A172 (cell line): ENCODE measurements around the gene RELL2. TPM values are rescaled to one million over a fixed set of nuclear protein-coding genes. Genes with fewer than 3 reads are reported as not detected.

ENCODE experiments used
- DNase-seq: peaks from one replicate; pipeline ENCODE4 v3.0.0-alpha.2; 2015; ENCODE audit warnings: low spot score
- total RNA-seq: library from RNA; depleted of rRNA; stranded (reverse); fragments of >200 nt; shearing (Covaris generic); gene quantifications from 2 replicates; pipeline ENCODE4 v1.2.3, GENCODE V29; 2014; rRNA removed

Gene RELL2
- total RNA-seq, 1 experiment from 2014 or later = 6.9 TPM

GRCh38 chr5:141677415-141677814, 40.6 kb downstream of the RELL2 start:
- DNase-seq = no peak

DNA sequence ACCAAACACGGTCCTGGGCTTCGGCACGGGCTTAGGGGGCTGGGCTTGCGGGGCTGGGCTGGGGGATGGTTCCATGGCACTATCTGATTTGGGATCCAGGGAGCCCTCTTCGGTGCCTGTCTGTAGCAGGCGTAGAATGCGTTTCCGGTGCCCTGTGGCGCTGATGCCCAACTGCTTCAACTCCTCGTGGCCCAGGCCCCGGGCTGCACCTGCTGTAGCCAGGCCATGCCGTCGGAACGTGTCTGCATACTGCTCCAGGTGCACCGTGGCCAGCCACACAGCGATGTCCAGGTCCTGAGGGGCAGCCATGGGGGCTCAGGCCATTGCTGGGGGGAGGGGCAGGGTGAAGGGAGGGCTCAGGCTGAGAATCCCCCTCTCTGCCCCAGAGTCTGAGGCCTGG, 43.4 kb downstream of the RELL2 start:
- DNase-seq = no peak

DNA sequence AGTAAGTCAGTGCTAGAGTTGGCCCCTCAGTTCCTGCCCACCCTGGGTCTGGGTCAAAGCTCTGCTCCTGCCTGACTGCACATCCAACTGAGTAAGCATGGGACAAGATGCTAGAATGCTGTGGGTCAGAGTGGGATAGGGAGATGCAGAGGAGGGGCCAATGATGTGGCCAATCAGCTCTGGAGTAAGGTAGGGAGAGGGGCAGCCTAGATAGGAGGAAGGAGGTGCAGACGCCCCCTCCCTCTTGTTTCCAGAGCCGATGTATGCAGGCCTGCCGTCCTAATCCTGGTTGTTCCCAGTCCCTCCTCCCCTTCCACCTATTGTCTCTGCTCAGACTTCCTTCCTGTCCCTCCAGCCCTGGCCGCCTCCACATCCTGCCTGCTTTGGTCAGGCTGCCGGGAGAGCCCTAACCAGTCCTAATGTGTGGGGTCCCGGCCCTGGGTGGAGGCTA, 44.0 kb downstream of the RELL2 start:
- peak; percentile 48 for DNase-seq

- DNase-seq = no peak
Observed at GRCh38 chr5:141681295-141681694, 44.5 kb downstream of the RELL2 start.

DNA sequence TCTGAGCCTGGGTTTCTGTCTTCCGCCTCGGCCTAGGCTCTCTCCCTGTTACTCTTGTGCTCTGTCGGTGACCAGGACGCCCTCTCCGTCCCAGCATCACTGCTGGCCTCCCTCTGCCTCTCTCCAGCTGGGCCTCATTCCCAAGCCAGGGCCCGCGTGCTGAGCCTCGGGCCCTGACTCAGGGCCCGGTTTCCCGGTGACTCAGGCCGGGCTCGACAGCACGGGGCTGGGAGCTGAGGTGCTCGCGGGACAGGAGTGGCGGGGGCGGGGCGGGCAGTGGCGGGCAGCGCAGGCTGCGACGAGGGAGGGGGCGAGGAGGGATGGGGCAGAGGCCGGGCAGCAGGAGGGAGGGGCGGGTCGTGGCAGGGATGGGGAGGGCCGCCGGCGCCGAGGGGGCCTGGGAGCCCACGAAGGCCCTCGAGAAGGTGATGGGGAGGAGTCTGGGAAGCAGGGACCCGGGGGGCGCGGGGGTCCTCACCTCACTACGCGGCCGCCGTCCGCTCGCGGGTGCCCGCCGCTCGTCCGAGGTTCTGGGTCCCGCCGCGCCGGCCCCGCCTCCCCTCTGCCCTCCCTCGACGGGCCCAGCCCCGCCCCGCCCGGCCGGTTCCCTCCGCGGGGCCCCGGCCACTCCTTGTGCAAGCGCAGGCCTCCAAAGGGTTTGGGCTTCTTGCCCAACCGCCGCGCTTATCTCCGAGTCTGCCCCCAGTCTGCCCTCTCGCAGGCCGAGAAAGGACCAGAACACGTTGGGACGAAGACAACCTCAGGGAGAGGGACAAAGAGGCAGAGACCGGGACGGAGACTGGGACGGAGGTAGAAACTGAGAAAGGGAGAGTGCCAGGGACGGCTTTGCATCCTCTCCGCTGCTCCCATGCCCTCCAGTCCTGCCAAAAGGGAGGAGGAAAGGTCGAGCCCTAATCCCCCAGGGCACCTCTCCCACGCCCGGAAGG, 45.2 kb downstream of the RELL2 start, which contains the start of gene ARAP3:
Gene ARAP3 (minus strand): TSS at position 536 of the 947 bp plus-strand sequence. CDS start 1,744 bp downstream, outside the sequence.
- peak; percentile 61 for DNase-seq

GRCh38 chr5:141683596-141684141, 46.9 kb downstream of the RELL2 start:
- no peak for DNase-seq

DNA sequence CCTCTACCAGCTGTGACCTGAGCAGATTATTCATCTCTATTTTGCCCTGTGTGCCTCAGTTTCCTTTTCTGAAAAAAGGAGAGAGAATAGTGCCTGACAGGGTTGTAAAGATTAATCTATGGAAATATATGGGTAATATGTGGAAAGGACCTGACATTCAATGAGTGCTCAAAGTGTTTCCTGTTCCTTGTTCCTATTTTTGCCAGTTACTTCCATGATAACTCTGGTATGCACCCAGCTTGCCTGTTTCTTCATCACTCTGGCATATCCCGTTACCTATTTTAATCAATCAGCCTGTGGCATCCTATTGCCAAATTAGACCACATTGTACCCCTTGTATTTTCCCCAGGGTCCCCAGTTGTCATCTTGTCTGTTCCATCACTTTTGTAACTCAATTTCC, 48.8 kb downstream of the RELL2 start:
- no peak for DNase-seq

- no peak for DNase-seq
Observed at GRCh38 chr5:141686648-141687416, 50.0 kb downstream of the RELL2 start.

Other genes with a start within 250 kb of the RELL2 start
- 0.07 TPM in 2 replicates for gene PCDHGB4, start 249.3 kb upstream of the RELL2 start, total RNA-seq
- gene PCDHGA8, start 244.4 kb upstream of the RELL2 start, total RNA-seq = 0.05 and 0.31 TPM in 2 replicates
- gene PCDHGB5, start 239.1 kb upstream of the RELL2 start, total RNA-seq = 0.10 TPM in 1 of 2 replicates, not detected in the other
- gene PCDHGA9, start 234.2 kb upstream of the RELL2 start, total RNA-seq = 2.8 and 3.4 TPM in 2 replicates
- gene PCDHGB6, start 229.0 kb upstream of the RELL2 start, total RNA-seq = 0.10 and 0.33 TPM in 2 replicates
- gene PCDHGA10, start 224.0 kb upstream of the RELL2 start, total RNA-seq = 4.7 and 5.3 TPM in 2 replicates
- 14.6 and 15.0 TPM in 2 replicates for gene PCDHGB7, start 219.3 kb upstream of the RELL2 start, total RNA-seq
- gene PCDHGA11, start 215.9 kb upstream of the RELL2 start, total RNA-seq = 0.19 and 0.89 TPM in 2 replicates
- gene PCDHGA12, start 206.5 kb upstream of the RELL2 start, total RNA-seq = 0.31 TPM in 1 of 2 replicates, not detected in the other
- gene PCDHGC3, start 161.0 kb upstream of the RELL2 start, total RNA-seq = 46.6 and 51.7 TPM in 2 replicates
- gene PCDHGC4, start 152.0 kb upstream of the RELL2 start, total RNA-seq = 0.22 TPM in 1 of 2 replicates, not detected in the other
- gene PCDHGC5, start 147.9 kb upstream of the RELL2 start, total RNA-seq = 1.1 and 3.7 TPM in 2 replicates
- gene DIAPH1, start 18.0 kb upstream of the RELL2 start, total RNA-seq = 28.2 and 32.9 TPM in 2 replicates
- 74.1 and 78.7 TPM in 2 replicates for gene HDAC3, start 148 bp upstream of the RELL2 start, total RNA-seq
- gene FCHSD1, start 14.4 kb downstream of the RELL2 start, total RNA-seq = 7.1 and 21.6 TPM in 2 replicates
- gene ARAP3, start 45.2 kb downstream of the RELL2 start, total RNA-seq = 4.3 and 6.8 TPM in 2 replicates
- 7.2 and 7.4 TPM in 2 replicates for gene PCDH1, start 241.4 kb downstream of the RELL2 start, total RNA-seq